Stimulated activated CD4-positive, alpha-beta T cell treated with anti-CD3 and anti-CD28 coated beads, TNF-alpha, amount 100 ng/mL, for 4 hours (primary cell): ENCODE data around the gene RHEB.
"Not testable (repeated sequence)": the region's sequence is repeated elsewhere in the genome, so short reads cannot be mapped to it uniquely, and the experiment has no call there.

ENCODE experiments used
- DNase-seq, 3 experiments: peaks; one replicate each; pipeline ENCODE4 v3.0.0-alpha.2; 2020; ENCODE audit warnings: low read depth in 3 of 3

The RHEB gene, protein sequence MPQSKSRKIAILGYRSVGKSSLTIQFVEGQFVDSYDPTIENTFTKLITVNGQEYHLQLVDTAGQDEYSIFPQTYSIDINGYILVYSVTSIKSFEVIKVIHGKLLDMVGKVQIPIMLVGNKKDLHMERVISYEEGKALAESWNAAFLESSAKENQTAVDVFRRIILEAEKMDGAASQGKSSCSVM

DNA sequence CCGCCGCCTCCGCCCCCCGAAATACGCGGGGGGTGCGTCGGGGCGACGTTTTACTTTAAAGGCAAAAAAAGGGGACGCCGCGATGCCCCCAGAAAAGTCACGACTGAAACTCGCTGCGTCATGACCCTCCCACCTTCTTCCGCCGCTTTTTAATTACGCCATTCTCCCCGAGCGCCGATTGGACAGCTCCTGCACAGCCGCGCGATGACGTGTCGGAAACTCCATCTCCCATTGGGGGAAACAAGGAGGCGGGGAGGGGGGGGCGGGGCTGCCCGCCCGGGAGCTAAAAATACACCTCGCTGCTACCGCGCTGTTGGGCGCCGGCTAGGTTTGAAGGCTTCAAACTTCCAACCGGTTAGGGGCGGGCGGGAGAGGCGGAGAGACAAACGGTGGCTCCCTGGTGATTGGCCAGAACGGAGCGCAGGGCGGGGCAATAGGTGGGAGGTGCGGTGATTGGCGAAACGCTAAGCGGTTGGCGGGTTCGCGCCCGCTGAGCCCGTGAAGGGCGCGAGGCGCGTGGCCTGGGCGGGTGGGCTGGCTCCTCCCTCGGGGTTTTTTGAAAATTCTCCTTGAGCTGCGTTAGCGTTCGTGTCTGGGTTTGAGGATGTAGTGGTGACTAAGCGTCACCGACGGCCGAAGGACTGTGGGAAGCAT, at the start of gene RHEB:
Gene RHEB (minus strand): TSS at position 131 of the 654 bp plus-strand sequence. CDS start 384 bp downstream, outside the sequence.
- DNase-seq = peak; percentile 97 to 99 (median 98)

DNA sequence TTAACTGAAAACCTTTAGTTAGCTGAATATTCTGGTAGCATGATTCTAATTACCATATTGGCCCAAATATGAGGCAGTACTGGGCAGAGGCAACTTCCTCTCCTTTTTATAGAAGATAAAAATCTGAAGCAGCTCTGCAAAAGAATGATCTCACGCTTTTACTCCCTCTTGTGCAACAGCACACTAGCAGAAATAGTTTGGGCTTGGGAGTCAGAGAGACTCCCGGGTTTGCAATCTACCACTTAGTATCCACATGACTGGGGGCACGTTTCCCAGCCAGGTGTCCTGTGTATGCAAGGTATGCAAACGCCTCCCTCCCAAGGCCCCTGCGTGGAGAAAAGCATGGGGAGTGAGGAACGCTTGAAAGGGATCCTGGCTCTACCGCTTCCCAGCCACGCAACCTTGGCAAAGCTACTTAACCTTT, 47.2 kb upstream of the RHEB start:
- no peak for DNase-seq

DNA sequence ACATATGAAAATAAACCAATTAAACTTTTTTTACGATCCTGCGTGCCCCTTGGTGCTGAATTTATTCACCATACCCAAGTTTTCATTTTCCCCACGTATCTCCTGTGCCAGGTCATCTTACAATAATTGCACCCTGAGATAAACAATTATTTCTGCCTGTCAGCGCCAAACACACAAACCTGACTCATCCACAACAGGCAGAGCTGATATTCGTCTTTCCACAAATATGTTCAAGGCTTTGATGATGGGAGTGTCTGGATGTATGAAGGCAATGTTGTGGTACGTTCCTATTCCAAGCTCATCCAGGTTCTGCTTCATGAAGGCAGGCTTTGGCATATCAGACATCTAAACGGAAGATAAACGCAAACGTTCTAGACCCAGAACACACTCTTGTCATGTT, 45.8 kb upstream of the RHEB start:
- no peak for DNase-seq

DNA sequence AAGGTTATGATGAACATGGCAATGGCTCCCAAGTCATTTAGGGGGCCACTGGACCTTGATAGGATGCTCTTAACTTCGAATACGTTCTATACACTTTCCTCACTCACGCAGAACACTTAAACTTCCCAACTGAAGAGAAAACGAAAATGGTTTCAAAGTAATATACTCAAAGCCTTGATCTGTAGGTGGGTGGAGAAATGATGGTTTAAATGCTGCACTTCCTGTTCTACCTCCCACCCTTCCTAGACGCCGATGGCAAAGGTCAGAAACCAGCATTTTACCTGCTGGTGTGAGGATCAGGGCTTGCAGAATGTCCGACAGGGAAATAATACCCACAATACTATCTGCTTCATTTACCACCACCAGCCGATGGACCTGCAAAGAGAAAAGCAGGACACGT, 40.5 kb upstream of the RHEB start:
- DNase-seq = no peak

DNA sequence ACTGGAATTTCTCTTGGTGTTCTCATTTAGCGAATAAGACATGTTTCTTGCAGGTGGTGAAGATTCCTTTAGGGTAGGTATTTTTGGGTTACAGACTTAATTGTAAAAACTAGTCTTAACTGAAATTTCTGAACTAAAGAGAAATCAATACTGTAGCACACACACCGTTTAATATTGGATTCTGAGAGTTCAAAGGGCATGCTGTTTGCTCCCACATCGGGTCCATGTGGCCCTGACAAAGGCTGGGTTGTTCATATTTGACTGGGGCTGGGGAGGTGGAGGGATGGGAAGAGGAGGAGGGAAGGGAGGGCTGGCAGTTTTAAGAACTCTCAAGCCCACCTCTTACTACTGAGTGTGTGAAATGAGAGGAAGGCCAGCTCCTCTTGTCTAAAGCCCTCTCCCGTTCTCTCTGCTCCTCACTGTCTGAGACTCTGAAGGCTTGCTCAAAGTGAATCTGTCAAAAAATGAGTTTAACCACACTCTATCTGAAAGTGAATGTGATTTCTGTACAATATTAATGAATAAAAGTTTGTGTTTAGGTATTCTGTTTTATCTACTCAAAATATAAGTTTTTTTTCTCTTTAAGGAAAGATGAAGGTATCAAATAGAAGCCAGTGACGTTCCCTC, 40.0 kb upstream of the RHEB start:
- DNase-seq = no peak

DNA sequence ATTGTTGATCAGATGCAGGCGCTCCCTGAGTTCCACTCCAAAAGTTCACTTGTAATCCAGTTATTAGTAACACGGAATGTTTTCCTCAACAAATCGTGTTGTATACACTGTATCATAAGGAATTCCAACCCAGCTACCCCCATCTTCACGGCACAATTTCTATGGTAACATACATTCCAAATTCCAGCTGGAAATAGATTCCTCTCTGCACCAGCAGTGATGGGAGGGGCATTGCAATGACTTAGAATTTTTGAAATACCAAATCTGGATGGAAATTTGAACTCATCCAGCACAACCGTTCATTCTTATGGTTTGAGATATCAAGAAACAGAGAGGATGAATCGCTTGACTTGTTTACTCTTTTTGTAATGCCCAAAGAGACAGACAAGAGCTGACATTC, 38.9 kb upstream of the RHEB start:
- no peak for DNase-seq

DNA sequence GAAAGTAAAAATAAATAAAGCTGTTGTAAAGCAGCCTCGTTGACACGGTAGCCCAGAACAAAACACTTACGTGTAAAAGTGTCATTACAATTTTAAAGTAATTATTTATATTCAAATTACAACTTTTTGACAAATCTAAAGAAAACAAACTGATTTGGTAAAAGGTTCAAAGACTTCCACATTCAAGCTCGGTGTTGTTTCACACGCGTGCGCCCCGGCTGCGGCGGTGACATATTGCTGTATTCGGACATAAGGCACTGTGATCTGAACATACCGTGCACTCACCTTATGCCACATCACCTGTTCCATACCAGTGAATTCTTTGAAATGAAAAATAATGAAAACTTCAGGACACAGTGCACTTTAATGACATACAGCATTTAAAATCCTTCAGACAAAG, 36.9 kb upstream of the RHEB start:
- DNase-seq = no peak

DNA sequence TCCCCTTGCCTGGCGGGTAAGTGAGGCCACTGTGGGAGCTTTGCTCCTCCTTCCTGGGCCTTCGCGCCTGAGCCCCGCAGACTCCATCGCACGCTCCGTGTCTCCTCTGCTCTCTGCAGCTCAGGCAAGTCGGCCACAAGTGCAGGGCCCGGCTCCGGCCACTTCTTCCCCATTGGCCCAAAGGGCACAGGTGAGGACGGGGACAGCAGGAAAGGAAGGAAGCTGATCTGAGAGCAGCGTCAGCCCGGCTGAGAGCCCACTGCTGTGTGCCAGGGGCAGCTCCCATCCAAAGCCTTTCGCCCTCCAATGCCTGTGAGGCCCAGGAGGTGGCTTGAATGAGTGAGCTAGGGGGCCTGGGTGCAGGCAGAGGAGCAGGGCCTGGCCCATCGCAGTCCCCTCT, 33.7 kb upstream of the RHEB start:
- DNase-seq = no peak

DNA sequence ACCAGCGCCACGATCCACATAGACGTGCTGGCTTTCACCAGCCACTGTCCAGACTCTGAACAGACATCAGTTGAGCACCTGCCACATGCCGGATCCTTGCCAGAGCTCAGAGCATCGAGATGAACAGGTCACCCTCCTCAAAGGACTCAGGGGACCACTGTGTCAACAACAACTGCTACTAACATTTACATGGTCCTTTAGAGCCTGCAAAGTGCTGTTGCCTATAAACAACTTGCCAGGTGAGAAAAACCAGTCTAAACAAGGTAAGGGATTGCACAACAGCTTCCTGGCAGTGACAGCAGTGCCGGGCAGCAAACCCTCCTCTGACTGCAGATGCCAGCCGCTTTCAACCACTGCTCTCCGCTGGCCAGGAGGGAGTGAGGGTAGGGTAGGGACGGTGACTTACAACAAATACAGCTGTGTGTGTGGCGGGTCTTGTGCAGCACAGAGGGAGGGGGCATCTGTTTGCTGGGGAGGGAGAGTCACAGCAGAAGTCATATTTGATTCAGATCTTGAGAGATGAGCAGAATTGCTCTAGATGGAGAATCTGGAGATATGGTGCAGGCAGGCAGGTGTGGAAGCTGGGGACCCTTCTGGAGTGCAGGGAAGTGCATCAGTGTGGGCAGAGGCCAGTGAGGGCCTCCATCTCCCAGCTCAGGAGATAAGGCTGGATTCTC, 32.8 kb upstream of the RHEB start:
- no peak for DNase-seq

DNA sequence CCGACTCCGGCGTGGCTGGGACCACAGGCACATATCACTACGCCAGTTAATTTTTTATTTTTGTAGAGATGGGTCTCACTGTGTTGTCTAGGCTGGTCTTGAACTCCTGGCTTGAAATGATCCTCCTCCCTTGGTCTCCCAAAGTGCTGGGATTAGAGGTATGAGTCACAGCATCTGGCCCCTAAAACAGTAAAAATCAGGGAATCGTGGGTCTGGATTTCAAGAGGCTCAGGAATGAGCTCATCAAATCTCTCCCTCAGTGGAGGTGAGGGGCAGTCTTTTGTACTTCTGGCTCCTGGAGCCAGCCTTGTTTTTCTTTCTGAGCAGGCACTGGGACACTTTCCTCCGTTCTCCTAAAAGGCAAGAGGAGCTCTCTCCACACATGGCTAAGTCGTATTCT, 32.1 kb upstream of the RHEB start:
- DNase-seq = no peak

DNA sequence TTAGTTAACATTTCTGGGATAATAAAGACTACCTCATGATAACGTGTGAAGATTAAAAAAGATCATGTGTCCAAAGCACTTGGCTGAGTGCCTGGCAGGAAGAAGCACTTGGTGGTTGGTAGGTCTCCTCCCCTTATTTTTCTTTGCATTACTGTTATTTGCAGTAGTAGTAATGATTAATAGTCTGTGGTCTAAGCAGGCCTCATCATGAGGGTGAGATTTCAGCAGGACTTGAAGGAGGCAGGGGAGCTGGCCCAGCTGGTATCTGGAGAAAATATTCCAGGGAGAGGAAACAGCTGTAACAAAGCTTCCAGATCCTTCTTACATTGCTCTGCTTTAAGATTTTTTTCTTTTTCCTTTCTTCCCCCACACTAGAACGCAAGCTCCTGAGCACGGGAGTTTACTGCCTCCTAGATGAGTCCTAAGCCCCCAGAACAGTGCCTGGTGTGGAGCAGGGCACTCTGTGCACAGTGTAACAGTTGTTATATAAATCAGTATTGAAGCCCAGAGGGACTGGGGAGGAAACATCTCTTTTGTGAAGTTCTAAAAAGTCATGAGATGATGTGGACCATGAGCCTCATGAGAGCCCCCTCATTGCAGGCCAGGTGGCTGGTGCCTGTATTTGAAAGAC, 31.1 kb upstream of the RHEB start:
- no peak for DNase-seq

DNA sequence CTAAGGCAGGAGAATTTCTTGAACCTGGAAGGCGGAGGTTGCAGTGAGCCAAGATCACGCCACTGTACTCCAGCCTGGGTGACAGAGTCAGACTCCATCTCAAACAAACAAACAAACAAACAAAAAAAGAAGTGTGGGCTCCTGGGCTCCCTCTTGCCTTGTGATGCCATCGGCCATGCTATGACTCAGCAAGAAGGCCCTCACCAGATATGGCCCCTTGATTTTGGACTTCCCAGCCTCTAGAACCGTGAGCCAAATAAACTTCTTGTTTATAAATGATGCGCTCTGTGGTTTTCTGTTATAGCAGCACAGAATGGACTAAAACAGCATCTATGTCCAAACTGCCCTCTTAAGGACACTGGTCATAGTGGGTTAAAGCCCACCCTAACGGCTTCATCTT, 29.9 kb upstream of the RHEB start:
- no peak for DNase-seq

DNA sequence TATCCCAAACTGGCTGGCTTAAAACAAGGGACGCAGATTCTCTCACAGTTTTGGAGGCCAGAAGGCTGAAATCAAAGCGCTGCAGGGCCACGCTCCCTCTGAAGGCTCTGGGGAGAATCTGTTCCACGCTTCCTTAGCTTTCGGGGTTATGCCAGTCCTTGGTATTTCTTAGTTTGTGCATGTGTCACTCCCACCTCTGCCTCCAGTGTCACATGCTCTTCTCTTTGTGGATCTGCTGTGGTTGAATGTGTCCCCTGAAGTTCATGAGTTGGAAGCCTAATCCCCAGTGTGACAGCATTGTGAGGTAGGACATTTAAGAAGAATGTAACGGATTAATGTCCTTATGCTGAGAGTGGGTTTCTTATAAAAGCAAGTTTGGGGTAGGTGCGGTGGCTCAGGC, 29.4 kb upstream of the RHEB start:
- no peak for DNase-seq

DNA sequence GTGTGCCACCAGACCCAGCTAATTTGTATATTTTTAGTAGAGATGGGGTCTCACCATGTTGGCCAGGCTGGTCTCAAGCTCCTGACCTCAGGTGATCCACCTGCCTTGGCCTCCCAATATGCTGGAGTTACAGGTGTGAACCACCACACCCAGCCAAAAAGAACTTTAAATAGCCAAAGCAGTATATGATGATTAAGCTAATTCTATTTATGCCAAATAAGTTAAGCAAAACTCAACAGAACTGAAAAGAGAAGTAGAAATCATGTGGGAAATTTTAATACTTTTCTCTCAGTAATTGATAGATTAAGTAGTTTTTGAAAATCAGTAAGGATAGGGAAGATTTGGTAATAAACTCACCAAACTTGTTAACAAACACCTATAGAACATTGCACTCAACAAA, 24.5 kb upstream of the RHEB start:
- no peak for DNase-seq

DNA sequence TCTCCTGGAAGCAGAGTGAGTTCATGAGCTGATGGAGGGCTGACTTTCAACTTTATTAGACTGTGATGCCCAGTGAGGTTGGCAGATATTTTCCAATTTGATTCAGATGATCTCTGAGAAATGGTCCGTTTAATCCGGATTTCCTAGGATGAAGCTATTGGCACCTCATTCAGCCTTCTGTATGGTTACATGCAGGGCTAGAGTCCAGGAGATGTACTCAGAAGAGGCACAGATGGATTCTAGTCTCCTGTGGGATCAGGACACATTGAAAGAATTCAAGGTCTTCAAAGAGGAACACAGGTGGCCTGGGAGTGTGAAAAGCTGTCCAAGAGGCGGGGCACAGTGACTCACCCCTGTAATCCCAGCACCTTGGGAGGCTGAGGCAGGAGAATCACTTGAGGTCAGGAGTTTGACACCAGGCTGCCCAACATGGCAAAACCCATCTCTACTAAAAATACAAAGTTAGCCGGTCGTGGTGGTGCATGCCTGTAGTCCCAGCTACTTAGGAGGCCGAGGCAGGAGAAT, 23.0 kb upstream of the RHEB start:
- DNase-seq = no peak

DNA sequence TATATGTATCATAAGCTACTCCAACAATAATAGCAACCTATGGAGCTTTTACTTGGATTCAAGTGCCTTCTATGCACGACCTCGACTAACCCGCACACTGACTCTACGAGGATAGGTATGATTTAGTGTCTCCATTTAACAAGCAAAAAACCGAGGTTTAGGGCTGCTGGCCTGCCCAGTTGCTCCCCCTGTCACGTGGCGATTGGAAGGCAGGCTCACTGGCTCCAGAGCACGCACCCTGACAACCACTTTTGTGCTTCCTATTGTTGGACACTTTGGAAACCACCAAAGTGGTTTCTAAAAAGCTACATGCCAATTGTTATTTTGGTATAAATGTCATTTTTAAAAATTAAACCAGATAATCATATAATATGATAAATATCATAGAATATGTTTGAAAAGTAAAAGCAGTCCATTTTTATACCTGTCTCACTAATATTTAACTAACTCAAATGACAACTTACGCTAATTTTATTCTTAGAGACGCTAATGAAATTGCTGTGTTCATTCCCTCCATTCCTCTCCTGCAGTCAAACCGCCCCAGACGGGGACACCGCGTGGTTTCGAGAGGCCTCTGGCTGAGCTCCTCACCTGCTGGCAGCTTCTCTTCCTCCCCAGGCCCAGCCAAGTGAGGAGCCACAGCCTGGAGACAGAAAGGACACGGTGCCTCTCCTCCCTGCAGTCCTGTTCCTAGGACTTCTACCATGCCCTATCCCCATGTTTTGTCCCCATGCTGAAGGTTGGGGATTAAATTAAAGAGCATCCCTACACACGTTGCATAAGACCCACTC, 22.2 kb upstream of the RHEB start:
- DNase-seq = no peak

DNA sequence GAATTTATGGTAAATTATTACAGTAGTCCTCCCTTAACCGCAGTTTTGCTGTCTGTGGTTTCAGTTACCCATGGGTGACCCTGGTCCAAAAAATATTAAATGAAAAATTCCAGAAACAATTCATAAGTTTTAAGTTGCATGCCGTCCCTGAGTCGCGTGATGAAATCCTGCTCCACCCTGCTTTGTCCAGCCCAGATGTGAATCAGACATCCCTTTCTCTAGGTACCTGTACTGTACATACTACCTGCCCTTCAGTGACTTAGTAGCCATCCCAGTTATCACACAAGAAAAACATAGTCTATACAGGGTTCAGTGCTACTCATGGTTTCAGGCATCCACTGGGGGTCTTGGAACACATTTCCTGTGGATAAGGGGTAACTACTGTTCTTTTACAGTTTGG, 20.5 kb upstream of the RHEB start:
- DNase-seq = no peak

DNA sequence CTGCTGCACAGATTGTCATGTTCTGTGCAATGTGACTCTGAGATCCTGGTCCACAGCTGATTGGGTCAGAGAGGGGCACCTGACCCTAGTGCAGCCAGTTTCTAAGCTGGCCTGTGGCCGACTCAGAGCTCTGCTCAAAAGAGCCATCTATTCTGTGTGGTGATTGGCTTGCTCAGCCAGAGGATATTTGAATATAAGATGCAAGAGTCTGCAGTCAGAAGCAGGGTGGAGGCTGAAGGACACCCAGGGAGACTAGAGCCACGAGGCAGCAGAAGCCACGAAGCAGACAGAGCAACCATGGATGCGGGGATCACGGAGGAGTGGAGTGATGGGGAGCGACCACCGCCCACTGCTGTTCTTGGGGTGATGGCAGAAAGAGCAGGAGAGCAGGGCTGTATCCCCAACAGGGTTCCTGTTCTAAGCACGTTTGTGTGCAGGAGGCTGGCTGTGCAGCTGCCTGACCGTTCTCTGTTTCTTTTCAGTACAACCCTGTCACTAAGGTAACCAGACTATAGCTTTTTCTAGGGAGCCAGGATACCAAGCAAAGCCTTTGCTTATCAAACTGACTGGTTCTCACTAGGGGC, 19.5 kb upstream of the RHEB start:
- no peak for DNase-seq

DNA sequence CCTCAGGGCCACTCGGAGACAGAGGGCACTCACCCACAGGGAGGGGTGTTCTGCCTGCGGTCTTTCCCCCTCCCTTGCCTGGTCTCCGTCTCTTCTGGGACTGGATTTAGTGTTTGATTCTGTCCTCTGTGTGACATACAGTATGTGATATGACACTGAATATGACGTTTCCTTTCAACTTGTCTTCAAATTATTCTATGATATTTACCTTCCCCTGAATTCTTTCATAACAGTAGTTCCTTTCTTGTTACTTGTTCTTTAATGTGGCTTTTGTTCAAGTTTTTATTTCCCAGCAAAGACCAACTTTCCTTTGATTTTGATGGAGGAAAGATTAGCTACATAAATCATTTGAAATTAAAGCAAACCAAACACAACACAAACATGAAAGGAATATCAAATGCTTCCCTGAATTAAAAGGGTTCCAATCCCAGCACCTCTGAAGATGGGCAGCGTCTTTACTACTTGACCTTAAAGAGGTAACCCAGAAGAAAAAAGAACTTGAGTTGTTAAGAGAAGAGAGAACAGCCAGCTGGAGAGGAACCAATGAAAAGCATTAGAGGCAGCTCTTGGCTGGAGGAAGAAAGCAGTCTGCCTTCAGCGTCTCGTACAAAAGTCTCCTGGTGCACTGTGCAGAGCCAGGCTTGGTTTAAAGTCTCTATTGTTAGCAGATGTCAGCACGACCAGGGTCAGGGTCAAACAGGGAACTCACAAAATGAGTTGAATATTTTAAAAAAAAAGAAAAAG, 18.3 kb upstream of the RHEB start:
- DNase-seq = no peak

DNA sequence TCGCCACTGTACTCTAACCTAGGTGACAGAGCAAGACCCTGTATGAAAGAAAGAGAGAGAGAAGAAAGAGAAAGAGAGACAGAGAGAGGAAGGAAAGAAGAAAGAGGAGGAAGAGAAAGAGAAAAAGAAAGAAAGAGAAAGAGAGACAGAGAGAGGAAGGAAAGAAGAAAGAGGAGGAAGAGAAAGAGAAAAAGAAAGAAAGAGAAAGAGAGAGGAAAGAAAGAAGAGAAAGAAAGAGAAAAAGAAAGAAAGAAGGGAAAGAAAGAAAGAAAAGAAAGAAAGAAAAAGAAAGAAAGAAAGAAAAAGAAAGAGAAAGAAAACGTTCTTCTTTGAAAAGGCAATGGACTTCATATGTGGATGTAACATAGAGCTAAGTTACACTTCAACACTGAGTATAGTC, 16.5 kb upstream of the RHEB start:
- not testable (repeated sequence) for DNase-seq
